BE2C (cell line): ENCODE measurements around the gene ALDOC. TPM values are rescaled to one million over a fixed set of nuclear protein-coding genes. Genes with fewer than 3 reads are reported as not detected.

ENCODE experiments used
- DNase-seq: peaks from one replicate; pipeline ENCODE4 v3.0.0-alpha.2; 2020
- H3K27me3 ChIP-seq: fragments of 250-450 bp; sonication (Bioruptor Pico); 2 replicates; pipeline ENCODE4 v1.5.1; 2020; ENCODE audit warnings: mild to moderate bottlenecking
- H3K36me3 ChIP-seq: fragments of 250-450 bp; sonication (Bioruptor Pico); 2 replicates; pipeline ENCODE4 v1.5.1; 2020; ENCODE audit warnings: mild to moderate bottlenecking
- H3K4me1 ChIP-seq: fragments of 250-450 bp; sonication (Bioruptor Pico); 2 replicates; pipeline ENCODE4 v1.5.1; 2020
- H3K4me3 ChIP-seq: 2 replicates; pipeline ENCODE4 v1.5.1; 2011; ENCODE audit warnings: low read depth, low read length
- H3K9me3 ChIP-seq: fragments of 250-450 bp; sonication (Bioruptor Pico); 2 replicates; pipeline ENCODE4 v1.5.1; 2020
- CTCF ChIP-seq: IDR thresholded peaks from 2 replicates; pipeline ENCODE4 v1.5.1; 2012; ENCODE audit warnings: mild to moderate bottlenecking, low read depth, low read length
- polyA plus RNA-seq: library from polyadenylated mRNA; unstranded; fragments of >200 nt; gene quantifications from one replicate; pipeline ENCODE4 v1.2.1, GENCODE V29; 2012; ENCODE audit warnings: low read depth, missing spikeins; ENCODE audit not compliant: insufficient read length, insufficient read depth

ALDOC gene
- polyA plus RNA-seq = 30.9 TPM

DNA sequence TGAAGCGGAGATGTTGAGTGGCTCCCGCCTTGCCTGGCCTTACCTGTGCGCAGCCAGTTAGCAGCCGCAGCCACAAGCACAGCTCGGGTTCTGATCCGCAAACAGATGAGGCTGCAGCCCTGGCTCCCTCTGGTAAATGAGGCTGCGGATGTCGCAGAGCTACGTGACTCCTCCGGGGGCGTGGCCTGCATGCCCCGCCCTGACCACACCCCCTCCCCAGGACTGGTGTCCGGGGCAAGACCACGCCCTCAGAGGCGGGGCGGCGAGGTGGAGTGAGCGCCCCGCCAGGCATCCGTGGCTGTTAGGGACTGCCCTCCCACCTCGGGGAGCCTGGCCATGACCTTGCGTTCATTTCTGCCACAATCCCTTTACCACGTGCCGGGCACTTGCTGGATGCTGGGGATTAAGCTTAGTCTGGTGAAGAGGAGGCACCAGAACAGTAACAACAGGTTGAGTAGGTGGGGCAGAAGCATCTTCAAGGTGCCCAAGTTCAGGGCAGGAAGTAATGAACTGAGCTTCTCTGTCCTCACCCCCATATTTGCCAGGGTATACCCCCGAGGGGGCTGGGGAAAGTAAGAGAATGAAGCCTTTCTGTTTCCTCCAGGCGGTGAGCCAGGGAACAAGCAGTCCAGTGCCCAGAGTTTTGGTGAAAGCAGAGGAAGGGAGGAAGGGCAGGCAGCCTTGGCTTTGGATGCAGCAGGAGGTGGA, at the start of gene ALDOC:
Gene ALDOC (minus strand): TSS at position 138 of the 708 bp plus-strand sequence. CDS start 1,363 bp downstream, outside the sequence.
- TF ChIP-seq CTCF = no peak
- Histone ChIP-seq H3K27me3 (no peaks in the 10 kb centered on the region), H3K36me3 (peaks cover 14% of the 10 kb centered on the region), H3K4me3 (peak within 1 kb of the TSS; percentile 48), H3K9me3 (no peaks in the 10 kb centered on the region), H3K4me1 (peaks cover 12% of the 10 kb centered on the region)
- peak; percentile 96 for DNase-seq

DNA sequence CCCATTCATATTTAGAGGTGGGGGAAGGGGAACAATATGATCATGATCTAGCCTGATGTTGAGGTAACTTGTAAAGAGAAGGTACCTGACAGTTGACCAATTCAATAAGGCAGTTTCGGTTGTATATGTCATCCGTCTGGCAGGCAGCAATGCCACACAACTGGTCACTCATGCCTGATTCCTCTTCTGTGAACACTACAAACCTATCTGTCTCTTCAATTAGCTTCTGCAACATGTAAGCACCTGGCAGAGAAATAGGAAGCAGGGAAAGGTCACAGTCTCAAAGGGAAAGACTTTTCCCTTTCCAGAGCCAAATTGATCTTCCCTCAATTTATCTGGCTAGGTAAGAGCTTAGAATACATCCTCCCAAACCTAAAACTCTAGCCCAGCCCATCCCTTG, 47.5 kb upstream of the ALDOC start:
- H3K36me3 ChIP-seq = peaks cover 21% of the 10 kb centered on the region
- no peak for TF ChIP-seq CTCF
- H3K27me3 ChIP-seq = no peaks in the 10 kb centered on the region
- no peak overlapping the region for H3K4me3 ChIP-seq
- DNase-seq = no peak
- no peaks in the 10 kb centered on the region for H3K9me3 ChIP-seq
- no peaks in the 10 kb centered on the region for H3K4me1 ChIP-seq

GRCh38 chr17:28623696-28624095, 47.0 kb upstream of the ALDOC start:
- Histone ChIP-seq H3K4me1 (no peaks in the 10 kb centered on the region), H3K9me3 (no peaks in the 10 kb centered on the region), H3K36me3 (peaks cover 21% of the 10 kb centered on the region), H3K27me3 (no peaks in the 10 kb centered on the region), H3K4me3 (no peak overlapping the region)
- no peak for DNase-seq
- TF ChIP-seq CTCF = no peak

GRCh38 chr17:28622186-28622585, 45.5 kb upstream of the ALDOC start:
- Histone ChIP-seq H3K4me3 (no peak overlapping the region), H3K4me1 (no peaks in the 10 kb centered on the region), H3K27me3 (no peaks in the 10 kb centered on the region), H3K9me3 (no peaks in the 10 kb centered on the region), H3K36me3 (peaks cover 25% of the 10 kb centered on the region; the same call in 1 of the 2 replicates)
- TF ChIP-seq CTCF = no peak
- DNase-seq = no peak

DNA sequence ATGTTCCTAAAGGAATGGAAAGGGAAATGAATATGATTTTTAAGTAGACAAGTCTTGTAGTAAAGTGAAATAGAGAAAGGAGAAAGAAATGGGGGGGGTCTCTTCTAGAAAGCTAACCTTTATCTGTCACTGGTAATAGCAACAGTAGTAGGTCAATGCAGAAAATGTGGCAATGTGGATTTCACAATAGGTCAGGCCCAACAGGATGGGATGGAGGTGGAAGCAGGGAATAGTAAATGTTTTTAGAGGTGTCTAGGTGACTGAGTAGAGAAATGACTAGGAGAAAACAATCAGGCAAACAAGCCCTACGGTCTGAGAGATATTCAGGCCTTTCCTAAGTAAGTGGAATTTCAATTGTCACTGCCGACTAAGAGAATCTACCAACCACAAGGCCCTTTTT, 43.3 kb upstream of the ALDOC start:
- Histone ChIP-seq H3K9me3 (no peaks in the 10 kb centered on the region), H3K4me1 (no peaks in the 10 kb centered on the region), H3K36me3 (peaks cover 35% of the 10 kb centered on the region), H3K27me3 (no peaks in the 10 kb centered on the region), H3K4me3 (no peak overlapping the region)
- DNase-seq = no peak
- no peak for TF ChIP-seq CTCF

DNA sequence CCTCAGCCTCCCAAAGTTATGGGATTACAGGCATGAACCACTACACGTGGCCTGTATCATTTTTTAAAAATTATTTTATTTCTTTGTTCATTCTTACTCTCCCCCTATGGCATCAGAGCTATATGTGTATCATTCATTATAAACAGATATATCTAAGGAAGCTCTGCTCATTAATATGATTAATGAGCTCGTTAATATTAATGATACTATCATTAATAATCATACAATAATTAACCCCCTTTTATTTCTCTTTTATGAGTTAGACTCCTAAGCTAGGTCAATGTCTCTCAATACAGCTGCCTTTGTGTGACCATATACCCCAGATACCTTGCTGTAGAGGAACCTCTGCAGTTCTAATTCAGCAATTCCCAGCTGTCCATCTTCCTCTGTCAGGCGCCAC, 41.8 kb upstream of the ALDOC start:
- Histone ChIP-seq H3K4me3 (no peak overlapping the region), H3K36me3 (peaks cover 28% of the 10 kb centered on the region), H3K4me1 (no peaks in the 10 kb centered on the region), H3K9me3 (no peaks in the 10 kb centered on the region), H3K27me3 (no peaks in the 10 kb centered on the region)
- no peak for DNase-seq
- no peak for TF ChIP-seq CTCF
